Choroid plexus epithelial cell (primary cell): Measurements from ENCODE around the gene DCST1.

Experiments used
- DNase-seq: peaks from one replicate; pipeline ENCODE4 v3.0.0-alpha.2; 2010; ENCODE audit warnings: low read depth
- H3K4me3 ChIP-seq: 2 replicates; pipeline ENCODE4 v1.5.1; 2011; ENCODE audit warnings: low read depth, mild to moderate bottlenecking, control low read depth, low read length, moderate library complexity
- CTCF ChIP-seq: conservative IDR thresholded peaks from 2 replicates; pipeline ENCODE4 v1.5.1; 2011; ENCODE audit warnings: low read depth, mild to moderate bottlenecking, control low read depth, inconsistent platforms, low read length, moderate library complexity

The DCST1 gene

GRCh38 chr1:154998201-154998780 is 35.3 kb upstream of the DCST1 start:
- TF ChIP-seq CTCF, result peak; percentile 9
- no peak overlapping the region for H3K4me3 ChIP-seq
- DNase-seq, result no peak

GRCh38 chr1:154998818-154999570 is 34.6 kb upstream of the DCST1 start:
- TF ChIP-seq CTCF, result peak; percentile 96
- peak overlapping the region; percentile 78 for H3K4me3 ChIP-seq
- peak; percentile 72 for DNase-seq

- no peak for TF ChIP-seq CTCF
- H3K4me3 ChIP-seq, result peak overlapping the region; percentile 78
- DNase-seq, result no peak
These were observed 33.8 kb upstream of the DCST1 start for GRCh38 chr1:154999571-155000410.

GRCh38 chr1:155000411-155000725 is 33.3 kb upstream of the DCST1 start:
- no peak for TF ChIP-seq CTCF
- no peak for DNase-seq

GRCh38 chr1:155000726-155001424 is 32.7 kb upstream of the DCST1 start:
- peak overlapping the region; percentile 78 for H3K4me3 ChIP-seq
- TF ChIP-seq CTCF, result no peak
- peak; percentile 88 for DNase-seq

More at GRCh38 chr1:155000411-155000725, 33.3 kb upstream of the DCST1 start:
- peak overlapping the region; percentile 78 for H3K4me3 ChIP-seq

- no peak for TF ChIP-seq CTCF
- peak overlapping the region; percentile 78 for H3K4me3 ChIP-seq
- DNase-seq, result no peak
These were observed 32.3 kb upstream of the DCST1 start for GRCh38 chr1:155001425-155001674.
